Common myeloid progenitor, CD34-positive (primary cell): Measurements from ENCODE around the gene CSRP2.

ENCODE experiments used
- CTCF ChIA-PET: fragments of 350-600 bp; sonication (Branson Sonifier 250); formaldehyde crosslinking; loops from one replicate; lab custom pipeline; 2021; ENCODE audit warnings: antibody characterized with exemption; lab: Charles Lee
- POLR2A ChIA-PET: fragments of 350-600 bp; sonication (Branson Sonifier 250); formaldehyde crosslinking; loops from one replicate; lab custom pipeline; 2021; ENCODE audit warnings: antibody characterized with exemption; lab: Charles Lee
- DNase-seq, 3 donors: peaks; one replicate each; pipeline versions ENCODE4 v3.0.0 to v3.0.0-alpha.2; 2013
- H3K27ac ChIP-seq, 2 experiments: 1 replicate in 1 of 2; 2 replicates in 1 of 2; pipeline ENCODE4 v1.7.0; 2013; ENCODE audit warnings: inconsistent platforms in 2 of 2, low read length in 2 of 2, mild to moderate bottlenecking in 2 of 2, low read depth in 1 of 2, moderate library complexity in 1 of 2; ENCODE audit not compliant: severe bottlenecking in 2 of 2, insufficient read depth in 1 of 2, poor library complexity in 1 of 2
- H3K27me3 ChIP-seq, 5 experiments: replicated peaks in 2 of 5; 1 replicate in 3 of 5; 2 replicates in 2 of 5; pipeline versions ENCODE4 v1.6.1 to v1.7.0; 2013; ENCODE audit warnings: low read length in 4 of 5, mild to moderate bottlenecking in 2 of 5, moderate library complexity in 2 of 5, inconsistent platforms in 1 of 5; ENCODE audit not compliant: insufficient read depth in 5 of 5, control insufficient read depth in 4 of 5
- H3K36me3 ChIP-seq, 4 experiments: 1 replicate in 2 of 4; 2 replicates in 2 of 4; pipeline versions ENCODE4 v1.6.1 to v1.7.0; 2013; ENCODE audit warnings: low read length in 3 of 4, control low read depth in 1 of 4, mild to moderate bottlenecking in 1 of 4; ENCODE audit not compliant: control insufficient read depth in 4 of 4, insufficient read depth in 4 of 4
- H3K4me1 ChIP-seq, 4 experiments: 1 replicate in 3 of 4; 2 replicates in 1 of 4; pipeline versions ENCODE4 v1.6.1 to v1.7.1; 2013; ENCODE audit warnings: low read length in 3 of 4, mild to moderate bottlenecking in 3 of 4, control low read depth in 1 of 4, inconsistent platforms in 1 of 4, moderate library complexity in 1 of 4; ENCODE audit not compliant: control insufficient read depth in 4 of 4, insufficient read depth in 4 of 4; ENCODE audit errors: control extremely low read depth in 1 of 4
- H3K4me3 ChIP-seq, 7 experiments: 1 replicate in 4 of 7; 2 replicates in 3 of 7; pipeline versions ENCODE4 v1.5.1 to v1.7.0; 2013; ENCODE audit warnings: mild to moderate bottlenecking in 7 of 7, low read length in 6 of 7, moderate library complexity in 6 of 7, inconsistent platforms in 2 of 7, low read depth in 2 of 7, control low read depth in 1 of 7; ENCODE audit not compliant: insufficient read depth in 4 of 7, control insufficient read depth in 1 of 7; ENCODE audit errors: extremely low read depth in 1 of 7
- H3K9me3 ChIP-seq, 5 experiments: 1 replicate in 4 of 5; 2 replicates in 1 of 5; pipeline versions ENCODE4 v1.6.1 to v1.7.1; 2013; ENCODE audit warnings: low read length in 4 of 5, mild to moderate bottlenecking in 2 of 5, inconsistent platforms in 1 of 5, low read depth in 1 of 5, moderate library complexity in 1 of 5; ENCODE audit not compliant: control insufficient read depth in 4 of 5, insufficient read depth in 2 of 5; ENCODE audit errors: control extremely low read depth in 1 of 5
- WGBS: methylation state at CpG from one replicate; pipeline ENCODE4 v1.1.5; 2013; ENCODE audit not compliant: insufficient coverage; 5-methylcytosine and 5-hydroxymethylcytosine counted together

CSRP2 gene

GRCh38 chr12:76881142-76881541 is 2.3 kb upstream of the CSRP2 start:
- POLR2A ChIA-PET = interaction anchor here (0.8 kb wide), 1 partner anchor 61 kb away, joined by 3 read pairs; no protein-coding TSS in a partner anchor
- H3K36me3 ChIP-seq = no peaks in the 10 kb centered on the region
- H3K4me3 ChIP-seq = no peak overlapping the region
- H3K27me3 ChIP-seq = peaks cover 0 to 35% (median 22%) of the 10 kb centered on the region in 5 experiments
- CTCF ChIA-PET = interaction anchor here (0.9 to 1.1 kb wide), 3 partner anchors 15 to 130 kb away, joined by 3 to 4 read pairs (median 3); no protein-coding TSS in a partner anchor
- no peak overlapping the region for H3K27ac ChIP-seq
- no peaks in the 10 kb centered on the region for H3K9me3 ChIP-seq
- no peak for DNase-seq
- H3K4me1 ChIP-seq = peaks cover 2 to 22% (median 13%) of the 10 kb centered on the region in 4 experiments

DNA sequence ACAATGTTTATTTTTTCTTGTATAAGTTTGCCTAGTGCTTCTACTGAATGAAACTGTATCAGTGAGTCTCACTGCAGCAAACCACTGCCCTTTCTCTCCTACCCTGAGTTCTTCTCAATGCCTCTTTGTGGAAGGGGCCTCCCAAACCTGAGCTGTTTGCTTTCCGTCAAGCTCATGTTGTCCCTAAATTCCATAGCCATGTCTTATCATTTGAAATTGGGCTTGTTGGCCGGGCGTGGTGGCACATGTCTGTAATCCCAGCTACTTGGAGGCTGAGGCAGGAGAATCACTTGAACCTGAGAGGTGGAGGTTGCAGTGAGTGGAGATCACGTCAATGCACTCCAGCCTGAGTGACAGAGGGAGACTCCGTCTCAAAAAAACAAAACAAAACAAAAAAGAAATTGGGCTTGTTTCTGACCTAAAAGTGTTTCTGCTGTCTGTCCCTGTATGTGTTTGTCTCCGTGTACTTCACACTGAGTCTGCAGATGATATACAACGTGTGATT is 1.8 kb upstream of the CSRP2 start:
- H3K27ac ChIP-seq = no peak overlapping the region
- H3K4me3 ChIP-seq = no peak overlapping the region
- peaks cover 2 to 22% (median 13%) of the 10 kb centered on the region in 4 experiments for H3K4me1 ChIP-seq
- 97% methylated on average over 6 of the region's 7 CpGs for WGBS
- H3K27me3 ChIP-seq = peaks cover 0 to 38% (median 22%) of the 10 kb centered on the region in 5 experiments
- POLR2A ChIA-PET = interaction anchor here (0.6 to 0.8 kb wide), 2 partner anchors 60 to 414 kb away, joined by 3 to 6 read pairs; no protein-coding TSS in a partner anchor
- CTCF ChIA-PET = interaction anchor here (0.9 to 1.1 kb wide), 4 partner anchors 14 to 130 kb away, joined by 3 to 4 read pairs (median 3); no protein-coding TSS in a partner anchor
- H3K36me3 ChIP-seq = no peaks in the 10 kb centered on the region
- DNase-seq = no peak
- no peaks in the 10 kb centered on the region for H3K9me3 ChIP-seq

DNA sequence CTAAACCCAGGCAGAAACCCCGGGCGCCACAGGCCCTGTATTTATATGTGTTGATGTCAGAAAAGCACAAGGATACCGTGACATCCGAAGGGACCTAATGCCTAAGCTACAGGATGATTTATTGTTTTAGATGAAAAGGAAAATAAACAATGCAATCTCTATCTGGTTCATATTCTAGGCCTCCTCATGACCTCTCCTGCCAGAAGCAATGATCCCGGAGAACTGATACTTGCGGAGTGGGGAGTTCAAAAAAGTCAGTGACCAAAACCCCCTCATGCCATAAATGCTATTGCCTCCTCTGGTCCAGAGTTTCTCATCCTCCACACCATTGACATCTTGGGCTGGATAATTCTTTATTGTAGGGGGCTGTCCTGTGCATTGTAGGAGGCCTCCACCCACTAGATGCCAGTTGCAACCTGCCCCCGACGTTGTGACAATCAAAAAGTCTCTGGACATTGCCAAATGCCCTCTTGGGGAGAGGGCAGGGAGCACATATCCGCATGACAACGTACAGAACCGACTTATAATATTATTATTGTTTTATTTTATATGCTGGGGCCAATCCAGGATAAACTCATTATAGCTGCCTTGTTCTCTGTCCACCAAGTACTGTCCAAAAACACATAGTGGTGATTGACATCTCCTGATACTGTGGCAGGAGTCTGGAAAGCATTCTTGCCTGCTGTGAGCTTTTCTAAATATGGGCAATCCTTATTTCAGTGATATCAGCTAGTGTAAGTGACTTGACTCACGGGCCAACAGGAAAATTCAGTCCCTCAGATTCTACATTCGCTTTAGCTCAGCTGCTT is 1.1 kb upstream of the CSRP2 start:
- ChIA-PET POLR2A (interaction anchor here (0.6 kb wide), 1 partner anchor 414 kb away, joined by 6 read pairs; no protein-coding TSS in a partner anchor), CTCF (interaction anchor here (0.6 to 1.6 kb wide), 9 partner anchors 11 to 131 kb away, joined by 3 to 5 read pairs (median 3); no protein-coding TSS in a partner anchor)
- H3K9me3 ChIP-seq = no peaks in the 10 kb centered on the region
- no peaks in the 10 kb centered on the region for H3K36me3 ChIP-seq
- peak overlapping the region in 5 of 7 experiments; percentile 70 to 88 (median 80) for H3K4me3 ChIP-seq
- H3K27me3 ChIP-seq = peaks cover 0 to 38% (median 24%) of the 10 kb centered on the region in 5 experiments
- DNase-seq = no peak
- 80% methylated on average over 3 of the region's 13 CpGs for WGBS
- H3K27ac ChIP-seq = no peak overlapping the region
- H3K4me1 ChIP-seq = peaks cover 2 to 22% (median 13%) of the 10 kb centered on the region in 4 experiments

GRCh38 chr12:76878099-76878898 is 520 bp downstream of the CSRP2 start:
- CTCF ChIA-PET = interaction anchor here (1.1 to 1.5 kb wide), 3 partner anchors 40 to 133 kb away, joined by 3 to 5 read pairs (median 4); no protein-coding TSS in a partner anchor
- DNase-seq = peak in 2 of 3 donors; percentile 56 to 64
- Histone ChIP-seq H3K27ac (no peak overlapping the region), H3K27me3 (peaks cover 0 to 39% (median 24%) of the 10 kb centered on the region in 5 experiments), H3K36me3 (no peaks in the 10 kb centered on the region), H3K9me3 (no peaks in the 10 kb centered on the region), H3K4me3 (peak overlapping the region; percentile 50 to 88 (median 78)), H3K4me1 (peaks cover 2 to 22% (median 13%) of the 10 kb centered on the region in 4 experiments)
- WGBS = under 1% methylated on average over 28 of the region's 44 CpGs
- POLR2A ChIA-PET = no interaction called here

DNA sequence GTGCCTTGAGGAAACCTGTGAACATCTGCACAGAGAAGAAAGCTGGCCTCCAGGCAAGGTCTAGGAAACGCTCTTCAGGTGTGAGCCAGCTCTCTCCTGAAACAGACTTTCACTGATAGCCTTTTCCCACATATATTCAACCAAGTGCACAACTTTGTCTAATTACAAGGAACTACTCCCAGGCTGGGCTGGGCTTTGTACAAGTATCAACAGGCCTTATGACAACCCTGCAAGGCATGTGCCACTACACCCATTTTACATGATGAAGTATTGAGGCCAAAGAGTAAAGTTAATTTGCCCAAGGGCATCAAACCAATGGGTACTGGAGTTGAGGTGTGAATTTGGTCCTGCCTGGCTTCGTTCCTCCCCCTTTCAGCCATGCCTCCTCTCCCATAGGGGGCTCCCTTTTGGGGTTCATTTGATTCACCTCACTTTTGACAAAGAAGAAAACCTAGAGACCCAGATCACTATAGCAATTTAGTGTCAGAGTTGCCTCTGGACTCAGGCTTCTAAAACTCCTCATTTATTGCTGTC is 2.1 kb downstream of the CSRP2 start:
- H3K27ac ChIP-seq = no peak overlapping the region
- 100% methylated on average over 2 of the region's 2 CpGs for WGBS

GRCh38 chr12:76874491-76875190 is 4.2 kb downstream of the CSRP2 start:
- peaks cover 0 to 29% (median 19%) of the 10 kb centered on the region in 5 experiments for H3K27me3 ChIP-seq
- H3K27ac ChIP-seq = no peak overlapping the region
- no peaks in the 10 kb centered on the region for H3K36me3 ChIP-seq
- POLR2A ChIA-PET = no interaction called here
- CTCF ChIA-PET = no interaction called here
- no peak overlapping the region for H3K4me3 ChIP-seq
- 99% methylated on average over 6 of the region's 11 CpGs for WGBS
- DNase-seq = no peak
- no peaks in the 10 kb centered on the region for H3K9me3 ChIP-seq
- peaks cover 2 to 22% (median 13%) of the 10 kb centered on the region in 4 experiments for H3K4me1 ChIP-seq

More for the DNA sequence above, 2.1 kb downstream of the CSRP2 start:
- Histone ChIP-seq H3K4me3 (no peak overlapping the region), H3K36me3 (no peaks in the 10 kb centered on the region), H3K4me1 (peaks cover 2 to 22% (median 13%) of the 10 kb centered on the region in 4 experiments), H3K27me3 (peaks cover 0 to 37% (median 24%) of the 10 kb centered on the region in 5 experiments), H3K9me3 (no peaks in the 10 kb centered on the region)
- no peak for DNase-seq
- POLR2A ChIA-PET = no interaction called here
- CTCF ChIA-PET = no interaction called here
